Esophagus squamous epithelium (tissue), 5 donors: ENCODE measurements around the gene GJA5. TPM values are rescaled to one million over a fixed set of nuclear protein-coding genes. Genes with fewer than 3 reads are reported as not detected.

Experiments used
- DNase-seq: peaks from one replicate; lab custom pipeline; 2025; lab: John Stamatoyannopoulos, UW
- H3K27ac ChIP-seq, 4 donors: fragments of 200-600 bp; sonication (generic); one replicate each; pipeline ENCODE4 v1.5.1; 2016 to 2019; ENCODE audit warnings: mild to moderate bottlenecking in 1 of 4
- H3K27me3 ChIP-seq, 4 donors: fragments of 200-600 bp; sonication (generic); 1 replicate in 3 of 4; 2 replicates in 1 of 4; pipeline versions ENCODE4 v1.5.1 to v1.6.0; 2017 to 2021; ENCODE audit warnings: antibody characterized with exemption in 1 of 4
- H3K36me3 ChIP-seq, 3 donors: fragments of 200-600 bp; sonication (generic); one replicate each; pipeline ENCODE4 v1.5.1; 2016 to 2019
- H3K4me1 ChIP-seq, 3 donors: fragments of 200-600 bp; sonication (generic); one replicate each; pipeline ENCODE4 v1.5.1; 2017 to 2019
- H3K4me3 ChIP-seq, 4 donors: fragments of 200-600 bp; sonication (generic); 1 replicate in 3 of 4; 2 replicates in 1 of 4; pipeline ENCODE4 v1.5.1; 2016 to 2019; ENCODE audit warnings: mild to moderate bottlenecking in 2 of 4, moderate library complexity in 1 of 4
- H3K9me3 ChIP-seq, 3 donors: fragments of 200-600 bp; sonication (generic); one replicate each; pipeline ENCODE4 v1.5.1; 2016 to 2019
- POLR2A ChIP-seq, 4 donors: fragments of 450-650 bp; IDR thresholded peaks; one replicate each; pipeline ENCODE4 v1.6.1; 2017; ENCODE audit warnings: antibody characterized with exemption in 4 of 4, mild to moderate bottlenecking in 4 of 4, moderate library complexity in 3 of 4
- WGBS, 2 donors: methylation state at CpG; one replicate each; pipeline ENCODE4 v1.1.5; 2018; 5-methylcytosine and 5-hydroxymethylcytosine counted together
- intact Hi-C: fragments of 100-400 bp; cut with DNase I; formaldehyde crosslinking; loops from one replicate; pipeline ENCODE4 v1.15.0; 2022
- total RNA-seq, 4 donors: library from RNA; depleted of rRNA; stranded (reverse); fragments of >200 nt; gene quantifications; one replicate each; pipeline ENCODE4 v1.1.0, GENCODE V29; 2016
- TF ChIP-seq, protein P1 (sequence below), 6 experiments: fragments of 450-650 bp in 4 of 6; fragments of 200-600 bp in 2 of 6; sonication (generic) in 2 of 6; IDR thresholded peaks; one replicate each; pipeline ENCODE4 v1.5.1; 2016 to 2019; ENCODE audit warnings: antibody characterized with exemption in 6 of 6, mild to moderate bottlenecking in 4 of 6, moderate library complexity in 4 of 6
- donor health status: DM: yes; HTN: yes; CAD: no.

Gene GJA5
- total RNA-seq, 4 donors from 2014 or later, result 0.38 to 5.7 (median 3.2) TPM

DNA sequence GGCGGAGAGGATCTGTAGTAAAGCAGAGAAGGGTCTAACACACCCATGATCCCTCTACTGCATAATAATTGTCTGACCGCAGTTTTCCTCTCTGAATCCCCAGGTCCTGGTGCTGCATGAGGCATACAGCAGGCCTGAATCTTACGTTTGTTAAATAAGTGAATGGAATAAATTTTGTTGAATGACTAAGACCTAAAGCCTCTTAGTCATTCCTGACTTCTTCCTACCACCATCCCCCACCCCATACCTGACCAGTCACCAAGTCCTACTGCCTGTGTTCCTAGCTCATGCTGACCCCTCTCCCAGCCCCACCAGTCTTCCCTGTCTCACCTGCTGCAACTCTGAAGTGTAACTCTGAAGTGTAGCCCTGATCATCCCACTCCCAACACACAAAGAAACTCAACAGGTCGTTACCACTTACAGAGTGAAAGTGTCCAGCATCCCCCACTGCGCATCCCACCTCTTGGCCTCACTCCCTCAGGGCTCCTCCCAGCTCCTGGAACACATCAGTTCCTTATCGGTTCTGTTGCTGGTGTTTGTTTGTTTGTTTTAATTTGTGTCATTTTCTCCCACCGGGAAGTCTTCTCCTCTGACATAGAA, 9.7 kb downstream of the GJA5 start:
- Histone ChIP-seq H3K4me3 (no peak overlapping the region), H3K4me1 (peaks cover 0 to 15% (median 10%) of the 10 kb centered on the region in 3 donors), H3K9me3 (no peaks in the 10 kb centered on the region), H3K27me3 (peaks cover 0 to 6% (median 0%) of the 10 kb centered on the region in 4 donors), H3K36me3 (no peaks in the 10 kb centered on the region), H3K27ac (no peak overlapping the region)
- no peak for TF ChIP-seq POLR2A (IDR thresholded peaks at IDR 0.05)
- TF ChIP-seq, protein P1, sequence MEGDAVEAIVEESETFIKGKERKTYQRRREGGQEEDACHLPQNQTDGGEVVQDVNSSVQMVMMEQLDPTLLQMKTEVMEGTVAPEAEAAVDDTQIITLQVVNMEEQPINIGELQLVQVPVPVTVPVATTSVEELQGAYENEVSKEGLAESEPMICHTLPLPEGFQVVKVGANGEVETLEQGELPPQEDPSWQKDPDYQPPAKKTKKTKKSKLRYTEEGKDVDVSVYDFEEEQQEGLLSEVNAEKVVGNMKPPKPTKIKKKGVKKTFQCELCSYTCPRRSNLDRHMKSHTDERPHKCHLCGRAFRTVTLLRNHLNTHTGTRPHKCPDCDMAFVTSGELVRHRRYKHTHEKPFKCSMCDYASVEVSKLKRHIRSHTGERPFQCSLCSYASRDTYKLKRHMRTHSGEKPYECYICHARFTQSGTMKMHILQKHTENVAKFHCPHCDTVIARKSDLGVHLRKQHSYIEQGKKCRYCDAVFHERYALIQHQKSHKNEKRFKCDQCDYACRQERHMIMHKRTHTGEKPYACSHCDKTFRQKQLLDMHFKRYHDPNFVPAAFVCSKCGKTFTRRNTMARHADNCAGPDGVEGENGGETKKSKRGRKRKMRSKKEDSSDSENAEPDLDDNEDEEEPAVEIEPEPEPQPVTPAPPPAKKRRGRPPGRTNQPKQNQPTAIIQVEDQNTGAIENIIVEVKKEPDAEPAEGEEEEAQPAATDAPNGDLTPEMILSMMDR (IDR thresholded peaks at IDR 0.05), result no peak
- WGBS, 2 donors, result 72 to 73% methylated on average over 7 of the region's 7 CpGs
- DNase-seq, result no peak
- intact Hi-C loops, result no loop called here

DNA sequence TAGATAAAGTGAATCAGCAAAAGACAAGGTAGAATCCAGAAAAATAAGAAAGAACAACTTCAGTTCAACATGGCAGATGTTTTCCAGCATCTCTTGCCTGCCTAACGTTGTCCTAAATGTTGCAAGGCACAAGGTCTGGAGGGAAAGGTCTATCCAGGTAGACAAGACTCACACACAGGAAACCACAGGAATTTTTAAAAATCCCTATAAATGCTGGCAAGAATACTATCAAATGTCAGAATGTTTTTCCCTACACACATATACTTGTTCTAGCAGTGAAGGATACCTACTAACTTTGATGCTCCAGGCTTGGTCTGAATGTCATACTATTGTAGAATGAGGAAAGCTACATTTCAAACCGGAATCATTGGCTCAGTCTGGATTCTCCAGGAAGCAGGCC, 10.6 kb downstream of the GJA5 start:
- Histone ChIP-seq H3K9me3 (no peaks in the 10 kb centered on the region), H3K4me1 (peaks cover 0 to 15% (median 10%) of the 10 kb centered on the region in 3 donors), H3K27me3 (peaks cover 0 to 7% (median 0%) of the 10 kb centered on the region in 4 donors), H3K4me3 (no peak overlapping the region), H3K36me3 (no peaks in the 10 kb centered on the region), H3K27ac (no peak overlapping the region)
- TF ChIP-seq, protein P1 (IDR thresholded peaks at IDR 0.05), result no peak
- no peak for TF ChIP-seq POLR2A (IDR thresholded peaks at IDR 0.05)
- DNase-seq, result no peak
- intact Hi-C loops, result no loop called here
- 64% methylated on average over 2 of the region's 2 CpGs for WGBS, 2 donors

DNA sequence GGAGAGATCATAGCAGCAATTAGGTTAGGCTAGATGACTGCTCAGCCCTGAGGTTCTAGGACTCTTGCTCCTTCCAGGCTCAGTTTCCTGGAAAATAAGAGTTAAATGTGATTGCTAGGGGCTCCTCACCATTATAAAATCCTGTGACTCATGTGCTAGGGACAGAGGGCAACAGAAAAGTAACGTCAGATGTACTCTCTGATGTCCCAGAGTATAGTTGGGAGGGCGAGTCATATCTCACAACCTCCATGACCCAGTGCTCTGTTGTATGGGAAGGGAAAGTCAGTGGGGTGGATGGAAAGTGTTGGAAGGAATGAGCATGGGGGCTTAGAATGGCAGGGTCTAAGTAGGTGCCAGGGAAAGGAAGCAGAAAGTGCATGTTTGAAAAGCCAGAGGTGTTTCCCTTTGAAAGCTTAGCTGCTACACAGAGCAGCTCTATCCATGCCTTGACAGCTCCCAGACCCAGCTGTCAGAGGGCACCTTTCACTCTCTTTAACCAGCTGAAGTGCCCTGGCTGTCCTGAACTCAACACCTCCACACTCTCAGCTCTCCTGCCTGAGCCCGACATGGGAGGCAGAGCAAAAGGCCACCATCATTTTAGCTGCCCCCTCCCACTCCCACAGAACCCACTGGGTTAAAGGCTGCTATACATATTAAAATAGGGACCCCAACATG, 11.6 kb downstream of the GJA5 start:
- intact Hi-C loops, result no loop called here
- DNase-seq, result no peak
- Histone ChIP-seq H3K27me3 (peaks cover 0 to 10% (median 0%) of the 10 kb centered on the region in 4 donors), H3K27ac (no peak overlapping the region), H3K9me3 (no peaks in the 10 kb centered on the region), H3K4me3 (no peak overlapping the region), H3K36me3 (no peaks in the 10 kb centered on the region), H3K4me1 (peaks cover 0 to 15% (median 10%) of the 10 kb centered on the region in 3 donors)
- TF ChIP-seq, protein P1 (IDR thresholded peaks at IDR 0.05), result no peak
- no peak for TF ChIP-seq POLR2A (IDR thresholded peaks at IDR 0.05)
- WGBS, 2 donors, result 53 to 95% methylated on average over 2 to 3 of the region's 3 CpGs

DNA sequence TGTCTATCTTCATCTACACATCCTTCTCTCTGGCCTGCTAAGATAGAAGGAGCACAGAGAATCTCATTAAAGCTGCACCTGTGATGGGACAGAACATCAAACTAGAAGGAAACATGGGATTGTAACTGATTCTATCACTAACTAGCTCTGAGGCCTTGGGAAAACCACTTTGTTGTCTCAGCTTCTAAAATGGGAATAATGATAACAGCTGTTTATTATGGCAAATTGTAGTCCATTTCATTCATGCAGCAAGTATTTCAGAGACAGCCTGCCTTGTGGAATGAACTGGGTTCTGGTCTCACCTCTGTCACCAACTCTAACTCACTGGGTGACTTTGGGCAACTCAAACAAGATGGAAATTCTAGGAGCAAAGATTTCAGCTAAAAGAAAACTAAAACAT, 12.4 kb downstream of the GJA5 start:
- Histone ChIP-seq H3K27ac (no peak overlapping the region), H3K4me1 (peaks cover 0 to 8% (median 7%) of the 10 kb centered on the region in 3 donors), H3K36me3 (no peaks in the 10 kb centered on the region), H3K27me3 (peaks cover 0 to 10% (median 0%) of the 10 kb centered on the region in 4 donors), H3K9me3 (no peaks in the 10 kb centered on the region), H3K4me3 (no peak overlapping the region)
- DNase-seq, result no peak
- no peak for TF ChIP-seq POLR2A (IDR thresholded peaks at IDR 0.05)
- TF ChIP-seq, protein P1 (IDR thresholded peaks at IDR 0.05), result no peak
- intact Hi-C loops, result no loop called here

DNA sequence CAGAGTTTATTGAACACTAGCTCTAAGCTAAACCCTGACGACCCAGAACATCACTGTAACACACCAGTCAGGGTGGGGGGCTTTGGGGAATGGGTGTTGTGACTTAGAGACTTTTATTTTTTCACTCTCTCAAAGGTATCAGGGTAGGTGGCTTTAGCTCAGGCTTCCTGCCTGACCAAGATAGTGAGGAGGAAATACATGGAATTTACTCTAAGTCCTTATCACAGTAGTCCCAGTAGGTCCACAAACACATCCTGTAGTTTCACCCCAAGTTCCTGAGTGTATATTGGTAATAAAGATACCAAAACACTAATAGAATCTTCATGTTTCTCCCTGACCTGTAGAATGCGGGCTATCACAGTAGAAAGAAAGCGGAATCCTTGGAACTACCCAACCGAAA, 15.1 kb downstream of the GJA5 start:
- DNase-seq, result no peak
- TF ChIP-seq POLR2A (IDR thresholded peaks at IDR 0.05), result no peak
- TF ChIP-seq, protein P1 (IDR thresholded peaks at IDR 0.05), result no peak
- 79 to 83% methylated on average over 3 to 4 of the region's 4 CpGs for WGBS, 2 donors
- H3K4me1 ChIP-seq, result no peaks in the 10 kb centered on the region
- H3K9me3 ChIP-seq, result no peaks in the 10 kb centered on the region
- H3K36me3 ChIP-seq, result no peaks in the 10 kb centered on the region
- H3K27me3 ChIP-seq, result peaks cover 0 to 10% (median 0%) of the 10 kb centered on the region in 4 donors
- no peak overlapping the region for H3K4me3 ChIP-seq
- intact Hi-C loops, result no loop called here
- H3K27ac ChIP-seq, result no peak overlapping the region
